Bronchial epithelial cell (primary cell): Measurements from ENCODE around the gene SETBP1. TPM values are rescaled to one million over a fixed set of nuclear protein-coding genes. Genes with fewer than 3 reads are reported as not detected.
"Not testable (repeated sequence)": the region's sequence is repeated elsewhere in the genome, so short reads cannot be mapped to it uniquely, and the experiment has no call there.

Experiments
- DNase-seq: peaks from one replicate; pipeline ENCODE4 v3.0.0-alpha.2; 2010; ENCODE audit warnings: low read depth
- FAIRE-seq: peaks from 2 replicates; lab custom pipeline; 2011; peaks lifted over from hg19 to GRCh38; lab: Jason Lieb, UNC
- H3K27me3 ChIP-seq: 2 replicates; pipeline ENCODE4 v1.5.1; 2011; ENCODE audit warnings: low read length; ENCODE audit not compliant: control insufficient read depth, insufficient read depth
- H3K36me3 ChIP-seq: 2 replicates; pipeline ENCODE4 v1.5.1; 2011; ENCODE audit warnings: low read length; ENCODE audit not compliant: control insufficient read depth, insufficient read depth
- H3K4me3 ChIP-seq: 2 replicates; pipeline ENCODE4 v1.5.1; 2011; ENCODE audit warnings: mild to moderate bottlenecking, low read depth, low read length, control low read depth
- total RNA-seq: library from RNA; depleted of rRNA; stranded (reverse); fragments of >200 nt; gene quantifications from 2 replicates; pipeline ENCODE4 v1.2.1, GENCODE V29; 2014
- TF ChIP-seq, protein P1 (sequence below): IDR thresholded peaks from 2 replicates; pipeline ENCODE4 v1.5.1; 2011; ENCODE audit warnings: mild to moderate bottlenecking, moderate library complexity, low read length, control low read depth, inconsistent platforms; ENCODE audit not compliant: insufficient read depth, severe bottlenecking

The SETBP1 gene
- total RNA-seq, 1 donor from 2014 or later, result 1.8 TPM

DNA sequence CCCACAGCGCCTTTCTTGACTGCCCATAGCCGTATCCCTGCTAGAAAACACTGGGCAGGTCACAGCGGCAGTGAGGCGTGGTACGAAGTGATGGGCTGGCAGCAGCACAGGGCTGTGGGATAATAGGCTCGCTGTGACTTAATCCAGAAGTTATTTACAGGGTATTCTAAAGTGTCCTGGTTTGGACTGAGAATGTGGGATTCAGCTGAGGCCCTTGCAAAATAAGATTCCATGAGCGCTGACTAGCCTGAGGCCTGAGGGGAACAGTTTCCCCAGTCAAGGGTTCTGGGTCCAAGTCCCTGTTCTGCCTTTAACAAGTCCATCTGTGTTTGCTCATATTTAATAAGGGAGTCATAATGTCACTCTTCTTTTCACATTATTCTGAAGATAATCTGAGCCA, 34.6 kb downstream of the SETBP1 start:
- DNase-seq, result peak; percentile 44

GRCh38 chr18:44715842-44716241, 35.2 kb downstream of the SETBP1 start:
- FAIRE-seq (no peak), DNase-seq (no peak)
- Histone ChIP-seq H3K36me3 (no peaks in the 10 kb centered on the region), H3K4me3 (no peak overlapping the region), H3K27me3 (no peaks in the 10 kb centered on the region)
- TF ChIP-seq, protein P1, sequence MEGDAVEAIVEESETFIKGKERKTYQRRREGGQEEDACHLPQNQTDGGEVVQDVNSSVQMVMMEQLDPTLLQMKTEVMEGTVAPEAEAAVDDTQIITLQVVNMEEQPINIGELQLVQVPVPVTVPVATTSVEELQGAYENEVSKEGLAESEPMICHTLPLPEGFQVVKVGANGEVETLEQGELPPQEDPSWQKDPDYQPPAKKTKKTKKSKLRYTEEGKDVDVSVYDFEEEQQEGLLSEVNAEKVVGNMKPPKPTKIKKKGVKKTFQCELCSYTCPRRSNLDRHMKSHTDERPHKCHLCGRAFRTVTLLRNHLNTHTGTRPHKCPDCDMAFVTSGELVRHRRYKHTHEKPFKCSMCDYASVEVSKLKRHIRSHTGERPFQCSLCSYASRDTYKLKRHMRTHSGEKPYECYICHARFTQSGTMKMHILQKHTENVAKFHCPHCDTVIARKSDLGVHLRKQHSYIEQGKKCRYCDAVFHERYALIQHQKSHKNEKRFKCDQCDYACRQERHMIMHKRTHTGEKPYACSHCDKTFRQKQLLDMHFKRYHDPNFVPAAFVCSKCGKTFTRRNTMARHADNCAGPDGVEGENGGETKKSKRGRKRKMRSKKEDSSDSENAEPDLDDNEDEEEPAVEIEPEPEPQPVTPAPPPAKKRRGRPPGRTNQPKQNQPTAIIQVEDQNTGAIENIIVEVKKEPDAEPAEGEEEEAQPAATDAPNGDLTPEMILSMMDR, result no peak

More for the DNA sequence above, 34.6 kb downstream of the SETBP1 start:
- FAIRE-seq, result no peak
- TF ChIP-seq, protein P1, result no peak
- H3K36me3 ChIP-seq, result no peaks in the 10 kb centered on the region
- H3K4me3 ChIP-seq, result no peak overlapping the region
- no peaks in the 10 kb centered on the region for H3K27me3 ChIP-seq

DNA sequence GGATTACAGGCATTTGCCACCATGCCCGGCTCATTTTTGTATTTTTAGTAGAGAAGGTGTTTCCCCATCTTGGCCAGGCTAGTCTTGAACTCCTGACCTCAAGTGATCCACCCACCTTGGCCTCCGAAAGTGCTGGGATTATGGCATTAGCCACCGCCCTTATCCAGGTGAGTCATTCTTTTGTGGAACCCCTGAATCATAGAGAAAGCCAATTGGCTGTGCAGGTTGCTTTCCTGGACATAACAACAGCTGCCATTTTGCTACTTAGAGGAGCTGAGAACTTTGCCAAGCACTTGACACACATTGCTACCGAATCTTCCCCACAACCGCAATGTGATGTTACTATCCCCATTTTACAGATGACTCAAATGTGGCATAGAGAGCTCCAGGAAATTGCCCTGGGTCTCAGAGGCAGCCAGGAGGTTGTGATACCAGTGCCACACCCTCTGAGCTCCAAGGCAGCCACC, 36.0 kb downstream of the SETBP1 start:
- Histone ChIP-seq H3K36me3 (no peaks in the 10 kb centered on the region), H3K4me3 (no peak overlapping the region), H3K27me3 (no peaks in the 10 kb centered on the region)
- FAIRE-seq (peak; percentile 13), DNase-seq (peak; percentile 73)
- TF ChIP-seq, protein P1, result no peak

DNA sequence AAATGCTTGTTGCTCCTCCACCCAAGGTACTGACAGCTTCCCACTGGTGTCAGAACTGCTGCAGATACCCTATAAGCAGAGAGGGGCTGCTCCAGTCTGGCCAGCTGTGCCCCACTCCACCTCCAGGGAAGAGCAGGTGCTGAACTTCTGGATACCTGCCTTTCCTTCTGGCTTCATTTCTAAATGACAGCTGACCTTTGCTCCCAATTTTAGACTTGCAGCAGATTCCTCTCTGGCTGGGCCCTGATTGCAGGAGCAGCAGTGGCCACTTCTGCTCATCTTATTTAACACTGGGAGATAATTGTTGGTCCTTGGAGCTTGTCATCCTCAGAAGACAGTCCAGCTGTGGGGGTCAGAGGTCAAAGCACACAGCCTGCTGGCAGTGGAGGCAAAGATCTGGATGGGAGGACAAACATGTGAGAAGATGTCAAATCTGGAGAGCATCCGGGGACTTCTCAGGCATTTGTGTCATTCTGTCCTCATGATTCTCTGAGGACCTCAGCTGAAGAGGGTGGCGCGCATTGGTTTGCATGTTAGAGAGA, 38.9 kb downstream of the SETBP1 start:
- no peak for FAIRE-seq
- TF ChIP-seq, protein P1, result no peak
- no peaks in the 10 kb centered on the region for H3K27me3 ChIP-seq

DNA sequence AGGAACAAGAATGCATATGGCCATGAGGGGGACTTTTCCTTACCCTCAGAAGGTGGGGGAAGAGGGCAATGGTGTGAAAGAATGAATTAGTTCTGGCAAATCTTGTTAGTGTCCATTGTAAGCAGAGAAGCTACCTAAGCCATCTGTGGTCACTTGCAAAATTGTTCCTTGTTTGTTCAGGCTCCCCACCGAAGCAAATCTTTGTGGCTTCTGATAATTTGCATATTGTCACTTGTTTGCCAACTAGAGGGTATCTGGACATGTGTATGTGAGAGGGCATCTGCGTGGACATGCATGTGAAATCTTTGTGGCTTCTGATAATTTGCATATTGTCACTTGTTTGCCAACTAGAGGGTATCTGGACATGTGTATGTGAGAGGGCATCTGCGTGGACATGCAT, 41.1 kb downstream of the SETBP1 start:
- not testable (repeated sequence) for H3K27me3 ChIP-seq, DNase-seq, H3K4me3 ChIP-seq, H3K36me3 ChIP-seq
- peak; percentile 97 for FAIRE-seq

More for the DNA sequence above, 38.9 kb downstream of the SETBP1 start:
- Histone ChIP-seq H3K4me3 (no peak overlapping the region), H3K36me3 (no peaks in the 10 kb centered on the region)
- DNase-seq, result no peak

DNA sequence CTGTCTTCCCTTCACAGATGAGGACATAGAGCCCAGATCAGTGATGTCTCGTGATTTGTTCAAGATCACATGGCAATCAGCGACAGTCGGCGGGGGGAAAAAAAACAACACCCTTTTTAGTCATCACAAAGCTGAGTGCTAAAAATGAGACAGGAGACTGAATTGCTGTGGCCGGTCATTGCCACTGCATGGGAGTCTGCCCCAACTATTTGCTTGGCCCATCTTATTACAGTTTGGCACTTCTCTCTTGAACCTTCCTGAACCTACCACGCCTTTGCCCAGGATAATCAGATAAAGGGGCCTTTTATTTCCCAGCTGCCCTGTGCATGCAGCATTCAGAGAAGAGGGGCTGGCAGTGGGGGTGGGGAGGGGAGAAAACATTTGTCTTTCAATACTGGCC, 42.7 kb downstream of the SETBP1 start:
- DNase-seq (no peak), FAIRE-seq (no peak)
- no peak overlapping the region for H3K4me3 ChIP-seq
- H3K36me3 ChIP-seq, result no peaks in the 10 kb centered on the region
- TF ChIP-seq, protein P1, result no peak
- H3K27me3 ChIP-seq, result no peaks in the 10 kb centered on the region
